Heart left ventricle (tissue), 16 donors: ENCODE results near the gene ACOX2. TPM values are rescaled to one million over a fixed set of nuclear protein-coding genes. Genes with fewer than 3 reads are reported as not detected.

Experiments
- ATAC-seq, 4 donors: fragments of 200-7000 bp; cut with Tn5 transposase; one replicate each; pipeline ENCODE4 v1.9.1; 2020 to 2022; ENCODE audit warnings: moderate library complexity in 4 of 4, mild to moderate bottlenecking in 3 of 4, moderate number of reproducible peaks in 1 of 4
- DNase-seq, 5 donors: peaks; one replicate each; pipeline ENCODE4 v3.0.0-alpha.2; 2020
- H3K27ac ChIP-seq, 12 donors: fragments of 200-600 bp; sonication (generic) in 4 of 12; one replicate each; pipeline versions ENCODE4 v1.5.0 to v1.8.0; 2016 to 2022; ENCODE audit warnings: mild to moderate bottlenecking in 2 of 12
- H3K27me3 ChIP-seq, 9 donors: fragments of 200-600 bp; sonication (generic) in 2 of 9; one replicate each; pipeline versions ENCODE4 v1.5.1 to v1.8.0; 2016 to 2022; ENCODE audit warnings: mild to moderate bottlenecking in 3 of 9
- H3K36me3 ChIP-seq, 9 donors: fragments of 200-600 bp; sonication (generic) in 2 of 9; one replicate each; pipeline versions ENCODE4 v1.5.0 to v1.8.0; 2018 to 2022; ENCODE audit warnings: mild to moderate bottlenecking in 2 of 9
- H3K4me1 ChIP-seq, 12 donors: fragments of 200-600 bp; sonication (generic) in 4 of 12; one replicate each; pipeline versions ENCODE4 v1.5.0 to v1.8.0; 2016 to 2022; ENCODE audit warnings: mild to moderate bottlenecking in 3 of 12
- H3K4me3 ChIP-seq, 12 donors: fragments of 200-600 bp; sonication (generic) in 4 of 12; one replicate each; pipeline versions ENCODE4 v1.5.0 to v1.8.0; 2017 to 2022; ENCODE audit warnings: mild to moderate bottlenecking in 9 of 12, moderate library complexity in 4 of 12
- H3K9me3 ChIP-seq, 12 donors: fragments of 200-600 bp; sonication (generic) in 4 of 12; one replicate each; pipeline versions ENCODE4 v1.5.0 to v1.8.0; 2016 to 2022; ENCODE audit warnings: mild to moderate bottlenecking in 1 of 12
- CTCF ChIP-seq, 12 donors: fragments of 200-600 bp; sonication (generic) in 4 of 12; IDR thresholded peaks; one replicate each; pipeline versions ENCODE4 v1.5.0 to v1.8.0; 2018 to 2022; ENCODE audit warnings: antibody characterized with exemption in 12 of 12, mild to moderate bottlenecking in 5 of 12
- POLR2A ChIP-seq, 2 donors: fragments of 450-650 bp; IDR thresholded peaks; one replicate each; pipeline ENCODE4 v1.6.1; 2017; ENCODE audit warnings: antibody characterized with exemption in 2 of 2, mild to moderate bottlenecking in 2 of 2, moderate library complexity in 2 of 2
- WGBS, 4 donors: extraction: QIAGEN DNeasy Blood & Tissue Kit in 2 of 4; methylation state at CpG; one replicate each; pipeline versions ENCODE4 v1.1.5 to v1.1.7; 2013 to 2018; 5-methylcytosine and 5-hydroxymethylcytosine counted together
- intact Hi-C, 10 donors: fragments of 100-400 bp; cut with DNase I; formaldehyde crosslinking; loops; one replicate each; pipeline versions ENCODE4 v1.11.1 to v1.14.2; 2022
- polyA plus RNA-seq, 2 donors: library from polyadenylated mRNA; stranded (reverse); fragments of 200-250 nt; gene quantifications; one replicate each; pipeline ENCODE4 v1.2.3, GENCODE V29; 2013
- total RNA-seq, 9 donors: library from RNA; depleted of rRNA in 2 of 9; stranded (reverse); fragments of >200 nt in 2 of 9; fragmentation: NEBNext Ultra II Directional in 3 of 9; extraction: Animal tissue kit (Norgen Biotek cat#: 25700) in 3 of 9; gene quantifications; one replicate each; pipeline versions ENCODE4 v1.1.0 to v1.2.4, GENCODE V29; 2016 to 2023
- donor health status: ischemic (EF 13 %, LVEDD 7.1; RV severe dilation, severe dysfunction).
- donor health status: healthy with polysubstance abuse.
- donor health status: DM: no; HTN: yes; CAD: no.
- donor health status: DM: no; HTN: no; CAD: no.
- donor health status: ischemic (EF 25% LVEDD 6.9; RV normal size, moderate dysfunction).
- donor health status: ischemic (EF 25% LVEDD 5.7; RV mildly dilated, moderate dysfunction).
- donor health status: healthy.
- donor health status: DM: yes; HTN: yes; CAD: no.
- donor health status: ischemic (EF 35%, LVEDD 5.7; RV mildly dilated, moderate dysfunction).
- donor health status: nonischemic (EF 11% LVEDD 7.7; RV severe dilation, severe dysfunction).
- donor health status: DM: yes; HTN: yes; CAD: no.
- donor health status: PGD.
- donor health status: ischemic (EF 29% LVEDD 5.4; RV normal size, mild dysfunction).
- donor health status: nonischemic (EF 23%, LVEDD 6.1; RV moderate dilation, normal function).

Gene ACOX2
- total and polyA plus RNA-seq, 11 donors = 6.6 to 41.9 (median 31.1) TPM

GRCh38 chr3:58539626-58540025 lies 2.6 kb upstream of the ACOX2 start:
- Histone ChIP-seq H3K4me1 (peaks cover 8 to 30% (median 25%) of the 10 kb centered on the region in 12 donors), H3K9me3 (no peaks in the 10 kb centered on the region), H3K27ac (no peak overlapping the region), H3K4me3 (no peak overlapping the region), H3K27me3 (no peaks in the 10 kb centered on the region), H3K36me3 (peaks cover 0 to 4% (median under 1%) of the 10 kb centered on the region in 9 donors)
- DNase-seq = no peak
- intact Hi-C loops = loop anchor here in 7 of 10 donors (10.0 kb wide), 4 partner anchors 75 to 365 kb away; partner anchors contain the start of gene PDHB (in 3 of the 7)
- no peak for ATAC-seq
- WGBS, 4 donors = 86 to 92% (median 88%) methylated on average over 10 of the region's 10 CpGs
- TF ChIP-seq POLR2A (IDR thresholded peaks at IDR 0.05) = no peak
- TF ChIP-seq CTCF (IDR thresholded peaks at IDR 0.05) = no peak

GRCh38 chr3:58537412-58538301 lies 667 bp upstream of the ACOX2 start:
- Histone ChIP-seq H3K4me3 (peak overlapping the region in 5 of 12 donors; percentile 49 to 65 (median 57)), H3K9me3 (no peaks in the 10 kb centered on the region), H3K36me3 (peaks cover 0 to 23% (median 18%) of the 10 kb centered on the region in 9 donors), H3K27me3 (no peaks in the 10 kb centered on the region), H3K27ac (peak overlapping the region; percentile 57 to 94 (median 86)), H3K4me1 (peaks cover 8 to 34% (median 27%) of the 10 kb centered on the region in 12 donors)
- intact Hi-C loops = loop anchor here in 7 of 10 donors (10.0 kb wide), 4 partner anchors 73 to 363 kb away; partner anchors contain the start of gene PDHB (in 3 of the 7)
- ATAC-seq = no peak
- 49 to 60% (median 58%) methylated on average over 4 of the region's 4 CpGs for WGBS, 4 donors
- DNase-seq = no peak
- TF ChIP-seq POLR2A (IDR thresholded peaks at IDR 0.05) = no peak
- TF ChIP-seq CTCF (IDR thresholded peaks at IDR 0.05) = no peak

DNA sequence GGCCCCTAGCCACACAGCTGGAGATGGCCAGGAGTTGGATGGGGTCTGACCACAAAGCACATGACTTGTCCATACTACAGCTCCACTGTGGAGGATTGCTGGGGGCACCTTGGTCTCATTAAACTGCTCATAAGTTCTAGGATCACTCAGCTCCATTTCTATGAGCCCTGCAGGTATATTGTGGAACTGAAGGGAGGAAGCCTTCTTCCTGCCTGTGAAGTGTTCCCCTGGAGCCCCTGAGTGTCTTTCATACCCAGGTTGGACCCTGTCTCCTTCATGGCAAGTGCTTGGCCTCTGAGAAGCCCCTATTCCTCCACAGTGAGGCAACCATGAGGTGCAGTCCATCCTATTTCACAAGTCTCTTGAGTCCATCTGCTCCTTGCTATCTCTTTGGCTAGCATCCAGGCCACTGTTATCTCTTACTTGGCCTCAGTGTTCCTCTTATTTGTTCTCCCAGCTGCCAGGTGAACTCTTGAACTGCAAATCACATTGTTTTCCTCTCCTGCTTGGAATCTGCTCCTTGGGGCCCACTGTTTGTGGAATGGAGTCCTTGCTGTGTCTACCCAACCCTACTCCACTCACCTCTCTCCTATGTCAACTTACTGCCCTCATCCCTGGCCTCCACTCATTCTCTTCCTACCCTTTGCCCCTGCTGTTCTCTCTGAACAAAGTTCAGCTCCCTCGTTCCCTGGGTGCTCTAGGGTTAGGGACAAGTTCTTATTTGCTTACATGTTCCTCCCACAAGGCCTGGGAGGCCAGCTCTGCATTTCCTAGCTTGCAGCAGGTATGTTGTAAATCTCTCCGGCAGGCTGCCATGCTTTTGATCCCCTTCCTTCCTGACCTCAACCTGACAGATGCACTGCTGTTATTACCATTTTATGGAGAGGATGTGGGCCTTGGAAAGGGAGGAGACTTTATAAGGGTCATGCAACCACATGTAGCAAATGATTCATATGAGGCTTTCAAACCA lies 1.2 kb downstream of the ACOX2 start:
- peak overlapping the region; percentile 57 to 94 (median 86) for H3K27ac ChIP-seq
- H3K9me3 ChIP-seq = no peaks in the 10 kb centered on the region
- peaks cover 8 to 39% (median 28%) of the 10 kb centered on the region in 12 donors for H3K4me1 ChIP-seq
- TF ChIP-seq CTCF (IDR thresholded peaks at IDR 0.05) (no peak), POLR2A (IDR thresholded peaks at IDR 0.05) (no peak)
- H3K4me3 ChIP-seq = peak overlapping the region in 10 of 12 donors; percentile 37 to 65 (median 52)
- no peaks in the 10 kb centered on the region for H3K27me3 ChIP-seq
- peaks cover 0 to 42% (median 31%) of the 10 kb centered on the region in 9 donors for H3K36me3 ChIP-seq
- no peak for ATAC-seq
- 19 to 41% (median 33%) methylated on average over 2 of the region's 2 CpGs for WGBS, 4 donors
- no peak for DNase-seq
- intact Hi-C loops = loop anchor here in 7 of 10 donors (2.0 to 10.0 kb wide), 5 partner anchors 71 to 361 kb away; partner anchors contain the start of gene PDHB (in 3 of the 7)
